Stimulated activated effector memory CD8-positive, alpha-beta T cell treated with anti-CD3 and anti-CD28 coated beads, Interleukin-12 subunit alpha, Interleukin-12 subunit beta, amount 100 ng/mL, for 72 hours (primary cell): ENCODE data around the gene ODAD4.
A peak's percentile ranks its signal among the peaks of the same experiment; 100 is the strongest.

ENCODE experiments used
- ATAC-seq: fragments of 150-1000 bp; cut with Tn5 transposase; 2 replicates; pipeline ENCODE4 v1.10.0; 2021
- DNase-seq, 2 donors: peaks; one replicate each; pipeline ENCODE4 v3.0.0; 2021 to 2022; ENCODE audit warnings: low spot score in 2 of 2
- H3K27ac Mint-ChIP-seq: one replicate; pipeline ENCODE4 v1.8.0; 2022; ENCODE audit warnings: mild to moderate bottlenecking, mixed read lengths
- H3K36me3 Mint-ChIP-seq: one replicate; pipeline ENCODE4 v1.8.0; 2022; ENCODE audit warnings: mild to moderate bottlenecking, mixed read lengths
- H3K4me1 Mint-ChIP-seq: one replicate; pipeline ENCODE4 v1.8.0; 2022; ENCODE audit warnings: mixed read lengths
- H3K4me3 Mint-ChIP-seq: one replicate; pipeline ENCODE4 v1.8.0; 2022; ENCODE audit warnings: mild to moderate bottlenecking, mixed read lengths
- H3K9me3 Mint-ChIP-seq: one replicate; pipeline ENCODE4 v1.8.0; 2022; ENCODE audit warnings: mixed read lengths

The ODAD4 gene

DNA sequence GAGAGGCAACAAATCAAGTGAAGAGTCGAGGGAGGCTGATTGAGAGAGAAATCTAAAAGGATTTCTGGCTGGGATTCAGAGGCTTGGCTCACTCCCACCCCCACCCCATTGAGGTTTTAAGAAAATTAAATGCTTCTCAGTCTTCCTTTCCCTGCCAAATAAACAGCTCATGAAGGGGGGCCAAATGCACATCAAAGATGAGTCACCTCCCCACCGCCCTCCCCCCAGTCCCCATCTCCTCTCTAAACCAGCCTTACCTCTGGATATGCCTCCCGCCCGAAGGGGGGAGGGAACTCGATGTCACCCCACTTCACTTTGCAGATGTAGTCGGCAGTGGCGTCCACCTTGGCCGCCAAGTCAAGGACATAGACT is 23.2 kb upstream of the ODAD4 start:
- ATAC-seq (no peak), DNase-seq (no peak)
- Mint-ChIP-seq H3K36me3 (peaks cover 98% of the 10 kb centered on the region), H3K9me3 (no peaks in the 10 kb centered on the region), H3K4me3 (no peak overlapping the region), H3K27ac (peak overlapping the region; percentile 76), H3K4me1 (peaks cover 11% of the 10 kb centered on the region)

- H3K27ac Mint-ChIP-seq, result peak overlapping the region; percentile 76
- no peak for DNase-seq
Observed at GRCh38 chr17:41907633-41908539, 22.5 kb upstream of the ODAD4 start.

DNA sequence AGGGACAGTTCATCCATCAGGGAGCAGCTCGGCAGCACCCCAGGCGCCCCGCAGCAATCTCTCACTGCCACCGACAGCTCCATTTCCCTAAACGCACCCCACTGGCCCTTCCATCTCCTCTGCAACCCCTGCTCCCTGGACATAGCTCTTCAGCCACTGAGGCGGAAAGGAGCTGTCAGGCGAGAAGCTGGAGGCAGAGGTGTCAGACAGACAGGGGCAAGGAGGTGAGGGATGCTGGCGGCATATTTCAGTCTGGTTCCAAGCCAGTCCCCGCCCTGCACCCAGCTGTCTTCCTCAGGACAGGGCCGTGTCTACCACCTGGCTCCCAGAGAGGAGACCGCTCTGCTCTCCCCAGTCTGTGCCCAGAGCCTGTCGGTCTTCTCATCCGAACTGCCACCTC is 21.3 kb upstream of the ODAD4 start:
- ATAC-seq, result no peak
- no peak for DNase-seq
- H3K36me3 Mint-ChIP-seq, result peaks cover 96% of the 10 kb centered on the region
- peak overlapping the region; percentile 48 for H3K27ac Mint-ChIP-seq
- H3K9me3 Mint-ChIP-seq, result no peaks in the 10 kb centered on the region
- H3K4me3 Mint-ChIP-seq, result no peak overlapping the region
- peaks cover 29% of the 10 kb centered on the region for H3K4me1 Mint-ChIP-seq

More at GRCh38 chr17:41907633-41908539, 22.5 kb upstream of the ODAD4 start:
- Mint-ChIP-seq H3K36me3 (peaks cover 99% of the 10 kb centered on the region), H3K9me3 (no peaks in the 10 kb centered on the region), H3K4me1 (peaks cover 17% of the 10 kb centered on the region), H3K4me3 (no peak overlapping the region)
- no peak for ATAC-seq

GRCh38 chr17:41910701-41911391 is 19.6 kb upstream of the ODAD4 start:
- DNase-seq (no peak), ATAC-seq (no peak)
- Mint-ChIP-seq H3K36me3 (peaks cover 83% of the 10 kb centered on the region), H3K9me3 (no peaks in the 10 kb centered on the region), H3K4me3 (no peak overlapping the region), H3K4me1 (peaks cover 46% of the 10 kb centered on the region), H3K27ac (no peak overlapping the region)

DNA sequence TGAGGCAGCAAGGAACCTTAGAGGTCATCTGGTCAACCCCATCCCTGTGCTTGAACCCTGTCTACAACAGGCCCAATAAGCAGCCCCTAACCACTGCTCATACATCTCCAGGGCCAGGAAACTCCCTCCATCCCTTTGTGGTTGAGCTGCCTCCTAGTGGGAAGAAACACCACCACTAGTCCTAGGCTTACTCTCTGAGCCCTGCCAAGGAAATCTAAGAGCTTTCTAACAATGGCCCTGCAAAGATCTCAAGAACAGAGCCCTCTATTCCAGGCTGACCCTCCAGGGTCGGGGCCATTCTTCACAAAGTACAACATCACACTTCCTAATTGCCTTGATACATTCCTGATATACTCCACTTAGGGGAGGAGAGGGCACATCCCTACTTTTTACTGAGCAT is 17.5 kb upstream of the ODAD4 start:
- H3K27ac Mint-ChIP-seq, result no peak overlapping the region

DNA sequence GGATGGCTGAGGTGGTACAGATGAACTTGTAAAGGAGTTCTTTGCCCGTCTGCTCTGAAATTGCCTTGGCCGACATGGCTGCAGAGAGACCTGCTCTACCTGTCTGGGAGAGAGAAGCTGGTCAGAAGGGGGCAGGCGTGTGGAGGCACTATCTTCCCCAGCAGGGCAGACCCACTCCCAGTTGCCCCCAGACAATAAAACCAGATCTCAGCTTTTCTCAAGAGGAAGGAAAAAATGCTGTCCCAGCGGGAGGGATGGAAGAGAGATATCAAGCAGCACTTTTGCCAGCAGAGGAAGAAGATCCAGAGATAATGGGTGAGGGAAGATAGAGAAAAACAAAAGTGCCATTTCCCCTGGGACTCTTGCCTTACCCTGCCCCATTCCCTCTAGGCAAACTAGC is 16.6 kb upstream of the ODAD4 start:
- no peaks in the 10 kb centered on the region for H3K9me3 Mint-ChIP-seq
- H3K27ac Mint-ChIP-seq, result no peak overlapping the region
- H3K4me3 Mint-ChIP-seq, result no peak overlapping the region
- no peak for DNase-seq
- ATAC-seq, result no peak
- H3K4me1 Mint-ChIP-seq, result peaks cover 49% of the 10 kb centered on the region
- peaks cover 64% of the 10 kb centered on the region for H3K36me3 Mint-ChIP-seq

More for the DNA sequence above, 17.5 kb upstream of the ODAD4 start:
- no peak for ATAC-seq
- no peak for DNase-seq
- Mint-ChIP-seq H3K36me3 (peaks cover 73% of the 10 kb centered on the region), H3K9me3 (no peaks in the 10 kb centered on the region), H3K4me3 (no peak overlapping the region), H3K4me1 (peaks cover 49% of the 10 kb centered on the region)

DNA sequence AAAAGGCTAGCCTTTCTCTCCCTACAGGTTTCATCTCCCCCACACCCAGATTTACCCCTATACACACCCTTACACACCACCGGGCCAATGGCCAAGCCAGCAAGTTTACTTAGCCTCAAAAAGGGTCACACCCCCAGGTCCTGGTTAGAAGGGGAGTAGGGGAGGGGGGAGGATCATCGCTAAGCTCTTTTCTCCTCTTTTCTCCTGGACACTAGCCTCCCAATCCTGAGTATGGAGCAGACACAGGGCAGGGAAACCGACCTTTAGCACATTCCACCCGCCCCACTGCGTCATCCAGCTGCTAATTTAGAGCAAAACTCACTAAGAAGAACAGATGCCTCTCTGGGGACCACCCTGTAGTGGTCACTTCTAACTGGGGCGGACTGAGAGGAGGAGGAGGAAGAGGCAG is 16.1 kb upstream of the ODAD4 start:
- H3K9me3 Mint-ChIP-seq, result no peaks in the 10 kb centered on the region
- peak overlapping the region; percentile 40 for H3K27ac Mint-ChIP-seq
- H3K36me3 Mint-ChIP-seq, result peaks cover 58% of the 10 kb centered on the region
- ATAC-seq (no peak), DNase-seq (no peak)
- no peak overlapping the region for H3K4me3 Mint-ChIP-seq
- peaks cover 49% of the 10 kb centered on the region for H3K4me1 Mint-ChIP-seq

GRCh38 chr17:41915020-41915419 is 15.4 kb upstream of the ODAD4 start:
- Mint-ChIP-seq H3K4me3 (no peak overlapping the region), H3K27ac (peak overlapping the region; percentile 40), H3K9me3 (no peaks in the 10 kb centered on the region), H3K4me1 (peaks cover 49% of the 10 kb centered on the region), H3K36me3 (peaks cover 52% of the 10 kb centered on the region)
- ATAC-seq (no peak), DNase-seq (no peak)

DNA sequence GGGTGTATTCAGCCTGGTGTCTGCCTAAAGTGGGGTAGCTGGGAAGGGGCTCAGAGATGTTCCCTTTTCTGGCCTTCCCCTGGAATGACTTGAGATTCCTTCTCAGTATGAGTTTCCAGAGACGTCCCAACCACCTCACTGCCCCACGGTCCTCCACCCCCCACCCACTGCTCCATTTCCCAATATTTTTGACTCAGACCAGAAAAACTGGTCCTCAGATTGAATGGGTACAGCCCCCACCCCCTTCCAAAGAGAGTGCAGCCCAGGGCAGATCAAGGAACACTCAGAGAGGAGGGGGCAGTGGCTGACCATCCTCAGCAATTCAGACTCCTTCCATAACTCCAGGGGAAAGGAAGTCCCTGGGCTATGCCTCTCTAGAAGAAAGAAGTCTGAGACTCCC is 14.9 kb upstream of the ODAD4 start:
- Mint-ChIP-seq H3K4me3 (no peak overlapping the region), H3K9me3 (no peaks in the 10 kb centered on the region), H3K27ac (peak overlapping the region; percentile 79), H3K4me1 (peaks cover 49% of the 10 kb centered on the region), H3K36me3 (peaks cover 46% of the 10 kb centered on the region)
- DNase-seq (no peak), ATAC-seq (no peak)

GRCh38 chr17:41917192-41917591 is 13.2 kb upstream of the ODAD4 start:
- DNase-seq, result no peak
- Mint-ChIP-seq H3K27ac (peak overlapping the region; percentile 92), H3K4me1 (peaks cover 49% of the 10 kb centered on the region), H3K9me3 (no peaks in the 10 kb centered on the region), H3K4me3 (peak overlapping the region; percentile 91), H3K36me3 (peaks cover 30% of the 10 kb centered on the region)
- no peak for ATAC-seq

DNA sequence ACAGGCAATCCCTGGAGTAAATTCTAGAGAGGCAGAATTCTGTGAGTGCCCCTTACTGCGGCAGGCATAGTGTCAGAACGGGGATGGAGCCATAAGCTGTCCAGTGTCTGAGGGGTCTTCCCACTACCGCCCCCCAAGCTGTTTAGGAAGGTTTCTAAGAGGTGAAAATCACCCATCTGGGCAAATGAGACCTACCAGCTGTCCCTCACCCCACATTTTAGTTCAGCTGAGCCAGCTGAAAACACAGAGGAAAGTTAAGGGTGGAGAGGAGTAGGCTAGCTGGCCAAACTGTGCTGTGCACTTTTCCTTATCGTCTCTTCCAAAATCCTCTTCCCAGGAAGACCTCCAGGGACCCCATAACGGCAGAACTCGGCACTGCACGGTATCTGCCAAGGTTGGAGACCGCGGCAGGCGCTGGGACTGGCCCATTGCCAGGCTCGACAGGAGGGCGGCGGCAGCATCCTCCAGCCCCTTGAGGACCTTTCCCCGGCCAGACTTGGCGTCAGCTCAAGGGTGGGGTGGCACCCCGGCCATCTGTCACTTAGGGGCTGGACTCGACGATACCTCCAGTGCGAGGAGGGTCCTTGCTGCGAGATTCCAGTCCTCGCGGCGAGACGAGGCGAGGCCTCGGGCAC is 12.6 kb upstream of the ODAD4 start:
- H3K36me3 Mint-ChIP-seq, result peaks cover 24% of the 10 kb centered on the region
- DNase-seq (peak; percentile 30 to 69), ATAC-seq (peak; percentile 1)
- H3K4me3 Mint-ChIP-seq, result peak overlapping the region; percentile 91
- H3K4me1 Mint-ChIP-seq, result peaks cover 43% of the 10 kb centered on the region
- peak overlapping the region; percentile 92 for H3K27ac Mint-ChIP-seq
- H3K9me3 Mint-ChIP-seq, result no peaks in the 10 kb centered on the region

- H3K9me3 Mint-ChIP-seq, result no peaks in the 10 kb centered on the region
- H3K27ac Mint-ChIP-seq, result peak within 1 kb of the TSS; percentile 92
- peak; percentile 99 for ATAC-seq
- peaks cover 36% of the 10 kb centered on the region for H3K4me1 Mint-ChIP-seq
- H3K4me3 Mint-ChIP-seq, result peak within 1 kb of the TSS; percentile 91
- peaks cover 20% of the 10 kb centered on the region for H3K36me3 Mint-ChIP-seq
- DNase-seq, result peak; percentile 92 to 97
Observed at GRCh38 chr17:41918314-41919164, 11.9 kb upstream of the ODAD4 start, which contains the start of gene ACLY. ACLY (minus strand) TSS chr17:41918951; CDS start chr17:41913873, 5,078 bp downstream.

- H3K4me3 Mint-ChIP-seq, result peak overlapping the region; percentile 91
- DNase-seq (no peak), ATAC-seq (peak; percentile 17)
- no peaks in the 10 kb centered on the region for H3K9me3 Mint-ChIP-seq
- H3K4me1 Mint-ChIP-seq, result peaks cover 28% of the 10 kb centered on the region
- H3K36me3 Mint-ChIP-seq, result peaks cover 13% of the 10 kb centered on the region
- peak overlapping the region; percentile 92 for H3K27ac Mint-ChIP-seq
Observed at GRCh38 chr17:41919165-41919817, 11.1 kb upstream of the ODAD4 start.

GRCh38 chr17:41919840-41920579 is 10.4 kb upstream of the ODAD4 start:
- DNase-seq (no peak), ATAC-seq (no peak)
- H3K36me3 Mint-ChIP-seq, result peaks cover 13% of the 10 kb centered on the region
- H3K27ac Mint-ChIP-seq, result no peak overlapping the region
- peaks cover 21% of the 10 kb centered on the region for H3K4me1 Mint-ChIP-seq
- H3K4me3 Mint-ChIP-seq, result peak overlapping the region; percentile 91
- no peaks in the 10 kb centered on the region for H3K9me3 Mint-ChIP-seq
